ENCODE measurements around the gene SLC23A3.

- TF ChIP-seq NR2F6 (CRISPR knock-in tag; IDR thresholded peaks at IDR 0.05) (no peak), HIVEP1 (CRISPR knock-in tag; IDR thresholded peaks at IDR 0.05) (no peak), PHF8 (IDR thresholded peaks at IDR 0.05; ENCODE audit: borderline replicate concordance, low read length) (no peak), ZNF354B (CRISPR knock-in tag; IDR thresholded peaks at IDR 0.05) (no peak), SMC3 (conservative IDR thresholded peaks at IDR 0.05; ENCODE audit: insufficient read depth, low read depth, low read length) (no peak), CBX1 (IDR thresholded peaks at IDR 0.05; ENCODE audit: low read depth) (no peak), ESRRA (IDR thresholded peaks at IDR 0.05; ENCODE audit: borderline replicate concordance, low read depth) (no peak), TBP (optimal IDR thresholded peaks at IDR 0.05; ENCODE audit: low read depth, low read length) (no peak), RNF2 (IDR thresholded peaks at IDR 0.05) (no peak), MAZ (CRISPR knock-in tag; conservative IDR thresholded peaks at IDR 0.05 in 1 of 2, IDR thresholded peaks at IDR 0.05 in 1 of 2) (no peak), PHB2 (IDR thresholded peaks at IDR 0.05; ENCODE audit: low read depth) (no peak), SP2 (IDR thresholded peaks at IDR 0.05; ENCODE audit: extremely low read depth, low read depth, low read length, poor library complexity, severe bottlenecking) (no peak), E2F3 (CRISPR knock-in tag; IDR thresholded peaks at IDR 0.05) (no peak), RAD21 (CRISPR knock-in tag; conservative IDR thresholded peaks at IDR 0.05 in 1 of 2, IDR thresholded peaks at IDR 0.05 in 1 of 2) (no peak)
Observed at GRCh38 chr2:219112062-219112406, 57.8 kb downstream of the SLC23A3 start.
